HG03575 (cell line): ENCODE results near the gene MACROH2A1.

Experiments
- ATAC-seq: cut with Tn5 transposase; IDR thresholded peaks from one replicate; pipeline ENCODE4 v1.9.1; 2021; ENCODE audit not compliant: unreplicated experiment, insufficient number of reproducible peaks, low FRiP score; ENCODE audit errors: extremely low read depth

Gene MACROH2A1

GRCh38 chr5:135437796-135438560, 38.9 kb upstream of the MACROH2A1 start:
- ATAC-seq, result no peak

GRCh38 chr5:135437422-135437795, 38.4 kb upstream of the MACROH2A1 start:
- no peak for ATAC-seq

DNA sequence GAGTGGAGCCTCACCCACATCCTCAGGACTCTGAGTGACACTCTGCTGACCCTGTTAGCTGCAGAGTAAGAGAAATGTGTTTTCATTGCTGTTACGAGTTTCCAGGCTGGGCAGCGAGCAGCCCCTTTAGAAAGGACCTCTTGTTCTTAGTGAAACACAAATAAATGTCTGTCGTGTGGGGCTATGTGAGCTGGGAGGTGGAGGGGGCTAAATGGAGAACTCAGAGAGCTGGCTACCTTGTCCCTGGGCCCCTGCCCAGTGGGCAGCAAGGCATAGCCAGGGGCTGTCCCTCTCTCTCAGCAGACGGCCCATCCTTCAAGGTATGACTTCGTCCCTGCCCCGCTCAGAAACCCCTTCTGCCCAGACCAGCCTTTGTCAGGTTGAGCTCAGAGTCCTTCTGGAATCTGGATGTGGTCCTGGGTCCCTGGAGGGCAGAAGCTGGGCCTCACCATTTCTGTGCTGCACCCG, 38.0 kb upstream of the MACROH2A1 start:
- ATAC-seq, result no peak

GRCh38 chr5:135435467-135436330, 36.7 kb upstream of the MACROH2A1 start:
- no peak for ATAC-seq

DNA sequence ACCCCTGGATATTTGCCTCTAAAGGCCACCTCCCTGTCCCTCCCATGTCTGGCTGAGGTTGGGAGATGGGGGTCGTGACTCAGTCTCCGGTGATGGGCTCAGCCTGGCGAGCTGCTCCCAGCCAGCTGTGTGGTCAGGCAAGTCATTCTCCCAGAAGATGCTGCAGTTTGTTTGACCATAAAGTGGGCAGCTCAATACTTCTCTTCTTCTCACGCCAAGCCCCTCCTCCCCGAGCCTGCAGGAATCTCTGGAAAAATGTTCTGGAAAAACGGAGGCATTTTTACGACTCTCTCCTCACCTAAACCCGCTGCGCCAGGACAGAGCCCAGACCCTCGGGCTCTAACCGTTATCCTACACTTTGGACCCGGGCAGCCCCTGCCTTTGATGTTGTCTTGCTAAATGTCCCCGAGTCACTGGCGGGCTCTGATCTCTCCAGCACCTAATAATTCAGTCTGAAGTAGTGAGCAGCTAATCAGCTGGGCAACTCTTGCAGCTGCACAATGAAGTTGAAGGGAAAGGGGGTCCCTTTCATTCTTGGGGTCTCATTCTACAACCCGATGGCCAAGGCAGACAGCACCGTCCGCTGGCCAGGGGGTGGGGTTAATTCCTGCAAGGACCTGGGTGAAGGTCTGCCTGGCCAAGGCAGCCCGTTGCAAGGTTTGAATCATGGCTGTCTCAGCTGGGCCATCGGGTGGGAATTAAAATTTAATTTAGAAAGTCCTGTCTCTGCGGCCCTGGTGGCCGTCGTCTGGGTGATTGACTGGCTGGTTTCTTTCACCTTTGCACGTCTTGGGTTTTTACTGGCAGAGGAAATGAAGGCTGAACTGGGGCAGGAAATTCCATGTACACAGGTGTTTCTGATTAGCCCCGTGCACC, 35.8 kb upstream of the MACROH2A1 start:
- ATAC-seq, result no peak

GRCh38 chr5:135433681-135434426, 34.8 kb upstream of the MACROH2A1 start:
- ATAC-seq, result no peak

DNA sequence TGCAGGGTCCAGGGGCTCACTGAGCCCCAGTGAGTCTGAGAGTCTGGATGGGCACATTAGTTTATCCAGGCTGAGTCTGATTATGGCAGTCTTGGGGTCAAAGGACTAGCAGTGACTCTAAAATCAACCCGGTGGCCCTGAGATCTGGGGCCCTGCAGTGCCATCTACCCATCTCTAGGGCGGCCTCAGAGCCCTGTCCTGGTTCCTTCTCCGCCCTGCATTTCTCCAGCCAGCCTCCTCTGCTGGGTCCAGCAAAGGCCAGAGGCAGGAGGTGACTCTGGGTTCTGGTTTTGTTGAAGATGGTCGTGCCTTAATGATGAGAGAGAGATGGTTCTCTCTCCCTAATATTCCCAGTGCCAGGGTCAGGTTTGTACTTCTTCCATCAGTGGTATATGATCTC, 33.1 kb upstream of the MACROH2A1 start:
- ATAC-seq, result no peak

DNA sequence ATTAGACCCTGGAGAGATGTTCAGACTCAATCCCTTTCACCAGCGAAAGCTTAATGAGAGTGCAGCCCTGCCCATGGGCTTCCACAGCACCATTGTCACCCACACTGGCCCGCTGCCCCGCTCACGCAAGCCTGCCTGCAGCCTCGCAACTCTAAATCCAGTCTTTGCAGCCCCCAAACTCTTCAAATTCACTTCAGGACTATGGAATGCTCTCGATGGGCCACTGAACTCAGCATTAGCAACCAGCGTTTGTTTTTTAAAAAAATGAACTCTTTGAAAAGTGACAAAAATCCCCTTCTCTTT, 31.1 kb upstream of the MACROH2A1 start:
- ATAC-seq, result no peak

DNA sequence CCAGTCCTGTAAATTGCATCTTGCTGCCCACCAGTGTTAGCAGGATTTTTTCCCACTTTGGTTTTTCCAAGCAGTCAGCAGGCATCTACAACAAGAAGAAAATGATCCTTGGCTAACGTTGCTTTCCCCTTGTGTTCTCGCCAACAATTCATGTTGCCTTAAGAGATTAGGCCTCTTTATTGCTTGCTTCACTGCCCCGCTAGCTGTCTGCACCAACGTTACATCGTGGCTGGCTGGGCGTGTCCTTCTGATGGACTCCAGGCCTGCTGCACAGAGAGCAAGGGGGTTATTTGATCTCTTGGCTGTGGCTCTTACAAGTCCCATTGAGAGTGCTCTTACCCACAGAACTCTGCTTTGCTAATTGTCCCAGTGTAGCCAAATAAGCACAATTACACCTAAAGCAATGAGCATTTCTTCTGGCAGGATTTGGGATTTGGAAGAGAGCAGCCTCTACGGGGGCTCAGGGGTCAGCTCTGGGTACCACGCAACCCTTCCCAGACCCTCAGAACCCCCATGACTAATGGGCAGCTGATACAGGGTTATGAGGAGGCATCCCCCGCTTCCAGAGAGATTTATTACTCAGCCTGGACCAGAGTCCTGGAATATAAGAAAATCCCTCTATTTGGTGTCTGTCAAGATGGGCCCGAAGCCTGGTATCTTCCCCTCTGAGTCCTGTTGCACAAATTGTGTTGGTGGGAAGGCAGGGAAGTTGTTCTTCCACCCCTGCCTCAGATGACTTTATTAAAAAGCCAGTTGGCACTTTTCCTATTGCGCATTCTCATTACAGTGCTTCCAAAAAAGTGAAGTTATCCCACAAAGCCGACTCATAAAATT, 30.5 kb upstream of the MACROH2A1 start:
- no peak for ATAC-seq

DNA sequence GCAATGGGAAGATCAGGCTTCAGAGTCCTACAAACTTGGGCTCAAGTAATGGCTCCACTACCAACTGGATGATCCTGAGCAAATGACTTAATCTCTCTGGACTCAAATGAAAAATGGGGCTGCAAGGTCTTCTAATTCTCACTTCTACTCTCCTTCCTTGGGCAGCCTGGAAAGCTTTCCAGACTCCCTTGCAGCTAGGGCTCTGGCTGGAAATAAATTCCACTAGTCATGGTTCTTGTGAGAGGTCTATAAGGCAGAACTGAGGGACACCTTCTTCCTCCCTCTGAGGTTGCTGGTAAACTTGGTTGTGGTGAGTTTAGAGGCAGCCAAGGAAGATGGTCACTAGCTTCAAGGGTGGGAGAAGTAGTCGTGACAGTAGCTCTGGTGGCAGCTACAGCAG, 29.6 kb upstream of the MACROH2A1 start:
- ATAC-seq, result no peak

DNA sequence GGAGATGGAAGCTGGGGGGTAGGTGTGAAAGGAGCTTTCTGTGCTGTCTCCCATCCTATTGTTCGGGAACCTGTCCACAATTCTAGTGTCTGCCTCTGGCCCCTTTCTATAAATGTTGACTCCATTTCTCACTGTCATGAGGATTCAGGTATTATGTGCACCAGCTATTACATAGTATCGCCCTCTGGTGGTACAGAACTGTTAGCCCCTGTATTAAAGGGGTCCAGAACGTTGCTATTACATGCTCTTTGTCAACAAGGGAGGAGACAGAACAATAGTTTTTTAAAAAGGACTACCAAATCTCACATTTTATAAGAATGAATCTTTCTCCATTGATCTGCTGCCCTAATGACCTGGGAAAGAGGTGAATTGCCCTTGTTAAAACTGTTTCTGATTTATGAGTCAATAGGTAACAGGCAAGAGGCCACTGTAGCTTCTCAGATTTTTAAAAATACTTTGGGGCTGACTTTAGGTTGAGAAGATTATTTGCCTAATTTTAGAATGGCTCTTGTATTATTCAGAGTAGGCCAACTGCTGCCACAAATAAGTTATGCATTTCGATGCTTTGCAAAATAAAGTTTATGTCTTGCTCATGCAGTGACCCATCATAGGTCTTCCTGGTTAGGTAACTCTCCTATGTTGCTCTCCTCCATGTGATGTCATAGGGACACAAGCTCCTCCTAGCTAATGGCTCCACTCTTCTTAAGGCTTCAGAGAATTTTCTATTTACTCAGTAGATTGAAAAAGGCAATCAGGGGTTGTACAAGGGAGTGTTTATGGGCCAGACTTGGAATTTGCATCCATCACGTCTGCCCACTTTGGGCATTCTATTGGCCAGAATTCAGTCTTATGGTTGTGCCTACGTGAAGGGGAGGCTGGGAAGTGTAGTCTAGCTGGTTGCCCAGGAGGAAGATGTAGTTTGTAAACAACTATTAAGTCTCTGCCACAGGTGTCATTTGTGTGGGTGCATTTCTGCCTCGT, 27.4 kb upstream of the MACROH2A1 start:
- ATAC-seq, result no peak

- ATAC-seq, result no peak
Observed at GRCh38 chr5:135425641-135426040, 26.6 kb upstream of the MACROH2A1 start.

DNA sequence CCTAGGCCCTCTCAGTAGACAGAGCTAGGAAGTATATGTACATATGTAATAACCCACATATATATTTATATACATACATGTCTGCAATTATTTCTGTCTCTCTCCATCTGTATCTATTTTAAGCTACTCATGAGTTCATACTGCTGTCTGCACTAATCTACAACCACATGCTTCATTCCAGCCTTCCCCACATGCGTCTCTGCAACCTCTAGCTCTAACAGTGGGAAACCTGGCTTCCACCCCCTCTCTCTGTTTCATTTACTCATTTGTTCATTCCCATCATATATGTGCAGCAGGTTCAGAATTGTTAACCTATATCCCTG, 24.8 kb upstream of the MACROH2A1 start:
- no peak for ATAC-seq

GRCh38 chr5:135423146-135423845, 24.3 kb upstream of the MACROH2A1 start:
- no peak for ATAC-seq

DNA sequence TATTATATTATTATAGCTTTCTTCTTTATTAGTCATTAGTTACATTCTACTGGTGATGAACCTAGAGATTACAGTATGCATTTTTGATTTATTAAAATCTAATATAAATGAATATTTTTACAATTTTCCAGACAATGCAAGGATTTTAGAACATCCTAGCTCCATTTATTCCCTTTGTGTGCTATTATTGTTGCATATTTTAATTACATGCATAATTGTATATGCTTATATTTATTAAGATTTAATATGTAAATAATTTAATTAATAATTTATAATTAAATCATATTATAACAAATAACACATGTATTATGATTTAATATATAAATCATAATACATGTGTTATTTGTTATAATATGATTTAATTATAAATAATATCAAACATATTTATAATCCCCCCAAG, 23.4 kb upstream of the MACROH2A1 start:
- ATAC-seq, result no peak

DNA sequence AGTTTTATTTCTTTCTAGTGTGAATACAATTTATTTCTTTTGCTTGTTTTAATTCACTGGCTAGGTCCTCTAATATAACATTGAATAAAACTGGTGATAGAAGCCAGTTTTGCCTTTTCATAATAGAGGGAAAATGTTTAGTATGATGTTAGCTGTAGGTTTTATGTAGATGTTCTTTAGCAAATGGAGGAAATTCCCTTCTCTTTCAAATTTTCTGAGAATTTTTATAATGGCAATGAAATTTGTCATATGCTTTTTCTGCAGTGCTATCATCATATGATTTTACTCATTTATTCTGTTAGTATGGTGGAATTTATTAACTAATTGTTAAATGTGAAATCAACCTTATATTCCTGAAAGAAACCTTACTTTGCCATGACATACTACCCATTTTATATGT, 18.1 kb upstream of the MACROH2A1 start:
- ATAC-seq, result no peak

DNA sequence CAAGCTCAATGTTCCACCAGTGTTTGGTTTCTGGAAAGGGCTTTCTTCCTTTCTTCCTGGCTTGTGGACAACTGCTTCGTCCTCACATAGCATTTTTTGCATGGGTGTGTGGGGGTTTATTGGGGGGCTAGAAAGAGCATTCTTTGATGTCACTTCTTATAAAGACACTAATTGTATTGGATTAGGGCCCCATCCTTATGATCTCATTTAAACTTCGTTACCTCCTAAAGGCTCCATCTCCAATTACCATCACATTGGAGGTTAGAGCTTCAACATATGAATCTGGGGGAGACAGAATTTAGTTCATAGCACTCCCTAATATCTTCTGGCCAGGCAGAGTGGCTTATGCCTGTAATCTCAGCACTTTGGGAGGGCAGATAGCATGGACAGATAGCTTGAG, 6.1 kb upstream of the MACROH2A1 start:
- ATAC-seq, result no peak
